GM12878 (cell line): ENCODE measurements around the gene MAPKAP1. TPM values are rescaled to one million over a fixed set of nuclear protein-coding genes. Genes with fewer than 3 reads are reported as not detected.

Source experiments
- ATAC-seq: fragments of 200-7000 bp; cut with Tn5 transposase; 3 replicates; pipeline ENCODE4 v1.9.1; 2020; ENCODE audit warnings: mild to moderate bottlenecking, moderate library complexity
- BruUV-seq: library from RNA; stranded (reverse); fragments of 400-500 nt; replicated peaks from 2 replicates; lab custom pipeline; 2021; lab: Mats Ljungman, UMichigan
- CTCF ChIA-PET: fragments of 300-600 bp; sonication (Branson Sonifier 250); formaldehyde crosslinking; extraction: SDS; loops from one replicate; lab custom pipeline; 2021; ENCODE audit warnings: inconsistent platforms; lab: Yijun Ruan, JAX
- POLR2A ChIA-PET: fragments of 350-600 bp; formaldehyde crosslinking; extraction: SDS; loops from one replicate; lab custom pipeline; 2021; ENCODE audit warnings: inconsistent platforms; lab: Charles Lee
- RAD21 ChIA-PET: fragments of 300-600 bp; sonication (Branson Sonifier 250); formaldehyde crosslinking; loops from one replicate; lab custom pipeline; 2023; ENCODE audit warnings: antibody characterized with exemption; ENCODE audit not compliant: unreplicated experiment; lab: Charles Lee
- SMC1A ChIA-PET: fragments of 300-600 bp; sonication (Branson Sonifier 250); formaldehyde crosslinking; loops from one replicate; lab custom pipeline; 2023; ENCODE audit not compliant: unreplicated experiment, uncharacterized antibody; lab: Charles Lee
- DNase-seq: peaks from one replicate; pipeline ENCODE4 v3.0.0-alpha.2; 2011; ENCODE audit warnings: low read depth, low spot score
- FAIRE-seq: peaks from 3 replicates; lab custom pipeline; 2011; peaks lifted over from hg19 to GRCh38; lab: Jason Lieb, UNC
- H2AFZ ChIP-seq: 2 replicates; pipeline ENCODE4 v1.6.0; 2011; ENCODE audit warnings: low read depth, low read length, control low read depth; ENCODE audit not compliant: control insufficient read depth
- H3K27ac ChIP-seq: 2 replicates; pipeline ENCODE4 v1.5.1; 2011; ENCODE audit warnings: control low read depth; ENCODE audit not compliant: control insufficient read depth, insufficient read depth
- H3K27me3 ChIP-seq, 2 experiments: replicated peaks in 1 of 2; 2 replicates each; pipeline versions ENCODE4 v1.6.0 to v1.6.1; 2011; ENCODE audit warnings: low read length in 1 of 2; ENCODE audit not compliant: control insufficient read depth in 2 of 2, insufficient read depth in 2 of 2
- H3K36me3 ChIP-seq, 2 experiments: 2 replicates each; pipeline ENCODE4 v1.5.1; 2011; ENCODE audit warnings: low read length in 1 of 2; ENCODE audit not compliant: control insufficient read depth in 2 of 2, insufficient read depth in 2 of 2
- H3K4me1 ChIP-seq: 2 replicates; pipeline ENCODE4 v1.6.1; 2011; ENCODE audit warnings: mild to moderate bottlenecking, low read length, moderate library complexity, mixed read lengths; ENCODE audit not compliant: control insufficient read depth, insufficient read depth
- H3K4me2 ChIP-seq: 2 replicates; pipeline ENCODE4 v1.6.0; 2011; ENCODE audit warnings: control low read depth; ENCODE audit not compliant: control insufficient read depth, insufficient read depth
- H3K4me3 ChIP-seq: fragments of 200-600 bp; sonication (generic); 2 replicates; pipeline ENCODE4 v1.5.1; 2016
- H3K79me2 ChIP-seq: 2 replicates; pipeline ENCODE4 v1.6.0; 2011; ENCODE audit warnings: low read length; ENCODE audit not compliant: control insufficient read depth, insufficient read depth
- H3K9ac ChIP-seq: 2 replicates; pipeline ENCODE4 v1.8.0; 2011; ENCODE audit warnings: low read length, control low read depth, mixed read lengths; ENCODE audit not compliant: control insufficient read depth, insufficient read depth
- H3K9me3 ChIP-seq: replicated peaks from 3 replicates; pipeline ENCODE4 v1.5.1; 2011; ENCODE audit warnings: mild to moderate bottlenecking, low read length; ENCODE audit not compliant: control insufficient read depth, insufficient read depth
- H4K20me1 ChIP-seq: 2 replicates; pipeline ENCODE4 v1.6.0; 2011; ENCODE audit not compliant: control insufficient read depth, insufficient read depth
- ASH2L ChIP-seq: fragments of 300-600, 200-600 bp; sonication (generic); IDR thresholded peaks from 2 replicates; pipeline ENCODE4 v1.6.1; 2017; ENCODE audit warnings: low read depth, mild to moderate bottlenecking, borderline replicate concordance
- BMI1 ChIP-seq: fragments of 450-650 bp; IDR thresholded peaks from 2 replicates; pipeline ENCODE4 v1.6.1; 2016; ENCODE audit warnings: mild to moderate bottlenecking, moderate library complexity, borderline replicate concordance
- BRCA1 ChIP-seq: IDR thresholded peaks from 2 replicates; pipeline ENCODE4 v1.6.1; 2011; ENCODE audit warnings: low read depth, low read length, improper control_type of control experiment
- EED ChIP-seq: sonication (generic); IDR thresholded peaks from 2 replicates; pipeline ENCODE4 v1.6.1; 2016; ENCODE audit warnings: antibody characterized with exemption, low read depth
- ESRRA ChIP-seq: IDR thresholded peaks from 2 replicates; pipeline ENCODE4 v1.6.1; 2012; ENCODE audit warnings: mild to moderate bottlenecking, low read length, improper control_type of control experiment
- FOXK2 ChIP-seq: fragments of 450-650 bp; IDR thresholded peaks from 2 replicates; pipeline ENCODE4 v1.6.1; 2017; ENCODE audit warnings: mild to moderate bottlenecking, moderate library complexity
- HDAC2 ChIP-seq: fragments of 200-600 bp; sonication (generic); IDR thresholded peaks from 2 replicates; pipeline ENCODE4 v1.6.1; 2017
- NFIC ChIP-seq: IDR thresholded peaks from 2 replicates; pipeline ENCODE4 v1.6.1; 2012; ENCODE audit warnings: low read depth, mild to moderate bottlenecking, inconsistent platforms, low read length, moderate library complexity
- RBBP5 ChIP-seq: fragments of 200-600 bp; sonication (generic); conservative IDR thresholded peaks from 2 replicates; pipeline ENCODE4 v1.6.1; 2016
- YY1 ChIP-seq: IDR thresholded peaks from 2 replicates; pipeline ENCODE4 v1.6.1; 2011; ENCODE audit warnings: low read depth, mild to moderate bottlenecking, low read length
- ZNF207 ChIP-seq: fragments of 450-650 bp; IDR thresholded peaks from 2 replicates; pipeline ENCODE4 v1.6.1; 2014; ENCODE audit warnings: antibody characterized with exemption, mild to moderate bottlenecking, borderline replicate concordance
- ZNF274 ChIP-seq: IDR thresholded peaks from one replicate; pipeline ENCODE4 v1.8.0; 2011; ENCODE audit not compliant: insufficient read length, insufficient read depth
- ZNF622 ChIP-seq: fragments of 450-650 bp; IDR thresholded peaks from 2 replicates; pipeline ENCODE4 v1.6.1; 2017; ENCODE audit warnings: mild to moderate bottlenecking, inconsistent platforms
- WGBS: methylation state at CpG from one replicate; pipeline ENCODE4 v1.1.6; 2016; ENCODE audit warnings: low lambda C conversion rate; ENCODE audit not compliant: insufficient replicate concordance, insufficient coverage; ENCODE audit errors: missing lambda C conversion rate; 5-methylcytosine and 5-hydroxymethylcytosine counted together
- in situ Hi-C: fragments of 300-500 bp; cut with MboI; formaldehyde crosslinking; loops from 9 replicates; pipeline ENCODE4 v1.14.3; 2018; ENCODE audit warnings: mixed read lengths
- intact Hi-C: fragments of 100-400 bp; cut with micrococcal nuclease; formaldehyde crosslinking; loops from one replicate; pipeline ENCODE4 v1.14.2; 2022; ENCODE audit not compliant: unreplicated experiment
- polyA plus RNA-seq, 11 experiments: library from polyadenylated mRNA; depleted of rRNA in 4 of 11; unstranded in 6 of 11; stranded (reverse) in 5 of 11; fragments of >200 nt; fragmentation: Nextera tagmentation in 4 of 11; fragmentation: Illumina TruSeq in 1 of 11; extraction: Ambion mirVana in 4 of 11; extraction: Trizol in 1 of 11; gene quantifications; 1 replicate in 1 of 11; 2 replicates in 10 of 11; pipeline versions ENCODE4 v1.2.1 to v1.2.3, GENCODE V29; 2011 to 2016; ENCODE audit warnings: inconsistent platforms in 2 of 11, missing spikeins in 2 of 11, low read depth in 1 of 11
- total RNA-seq, 4 experiments: library from RNA; depleted of rRNA in 3 of 4; stranded (reverse); fragments of >200 nt in 3 of 4; fragmentation: Illumina TruSeq in 1 of 4; extraction: Trizol in 1 of 4; gene quantifications; 2 replicates each; pipeline versions ENCODE4 v1.2.1 to v1.2.3, GENCODE V29; 2013 to 2021
- TF ChIP-seq, protein P1 (sequence below): fragments of 450-650 bp; conservative IDR thresholded peaks from 2 replicates; pipeline ENCODE4 v1.6.1; 2017; ENCODE audit warnings: mild to moderate bottlenecking, moderate library complexity
- TF ChIP-seq, protein P2 (sequence below): fragments of 450-650 bp; IDR thresholded peaks from 2 replicates; pipeline ENCODE4 v1.6.1; 2016; ENCODE audit warnings: mild to moderate bottlenecking, moderate library complexity, borderline replicate concordance
- TF ChIP-seq, protein P3 (sequence below), 3 experiments: IDR thresholded peaks in 2 of 3; conservative IDR thresholded peaks in 1 of 3; 2 replicates each; pipeline ENCODE4 v1.5.1; 2011; ENCODE audit warnings: low read depth in 3 of 3, low read length in 3 of 3, mild to moderate bottlenecking in 3 of 3, control low read depth in 2 of 3, moderate library complexity in 2 of 3, inconsistent platforms in 1 of 3, mixed read lengths in 1 of 3; ENCODE audit not compliant: control insufficient read depth in 2 of 3, insufficient read depth in 1 of 3; ENCODE audit errors: extremely low read depth in 1 of 3

MAPKAP1 gene
- total and polyA plus RNA-seq, 10 of the 15 experiments (the other 5 are each of a cell fraction or from before 2014, with no cell fraction given): 5.1 to 188 (median 105) TPM

DNA sequence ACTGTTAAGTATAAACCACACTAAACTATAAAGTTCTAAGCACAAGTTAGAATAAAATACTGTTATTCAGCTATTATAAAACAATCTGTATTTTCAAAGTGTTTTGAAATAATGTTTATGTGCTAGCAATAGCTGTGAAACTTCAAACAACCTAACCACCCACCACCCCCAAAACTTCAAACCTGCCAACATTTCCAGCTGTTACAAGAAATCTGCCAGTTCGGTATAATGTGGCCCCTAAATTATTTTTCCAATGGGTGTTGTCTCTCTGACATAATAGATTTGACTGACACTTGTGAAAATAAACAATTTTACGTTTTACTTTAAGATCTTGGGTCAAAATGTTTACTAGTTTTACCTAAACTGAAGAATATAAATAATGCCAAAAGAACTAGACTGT is 24.7 kb downstream of the MAPKAP1 start:
- Histone ChIP-seq H3K27me3 (no peaks in the 10 kb centered on the region), H3K9ac (no peak overlapping the region), H4K20me1 (no peaks in the 10 kb centered on the region), H3K79me2 (peaks cover 71% of the 10 kb centered on the region), H3K9me3 (no peaks in the 10 kb centered on the region; the same call in 2 of the 3 replicates), H3K4me3 (no peak overlapping the region), H3K27ac (no peak overlapping the region), H3K36me3 (peaks cover 0 to 2% of the 10 kb centered on the region in 2 experiments; a peak in 3 of 4 replicates), H3K4me1 (peaks cover 19% of the 10 kb centered on the region; the same call in 1 of the 2 replicates), H3K4me2 (no peak overlapping the region), H2AFZ (no peak overlapping the region)
- no peak for FAIRE-seq
- ChIA-PET POLR2A (interaction anchor here (0.8 kb wide), 1 partner anchor 10 kb away, joined by 4 read pairs; no protein-coding TSS in a partner anchor), CTCF (interaction anchor here (0.8 to 3.5 kb wide), 6 partner anchors 9 to 125 kb away, joined by 3 to 11 read pairs (median 7); no protein-coding TSS in a partner anchor), RAD21 (interaction anchor here (0.7 to 3.1 kb wide), 5 partner anchors 15 to 68 kb away, joined by 3 to 22 read pairs (median 6); no protein-coding TSS in a partner anchor), SMC1A (interaction anchor here (1.1 to 5.2 kb wide), 8 partner anchors 10 to 147 kb away, joined by 3 to 40 read pairs (median 4); partner anchors contain the start of gene MAPKAP1)
- WGBS: 96% methylated on average over 2 of the region's 2 CpGs
- BruUV-seq: no TSS peak
- intact Hi-C loops (no loop called here), in situ Hi-C loops (no loop called here)
- DNase-seq: no peak
- no peak for ATAC-seq
- TF ChIP-seq, protein P1, sequence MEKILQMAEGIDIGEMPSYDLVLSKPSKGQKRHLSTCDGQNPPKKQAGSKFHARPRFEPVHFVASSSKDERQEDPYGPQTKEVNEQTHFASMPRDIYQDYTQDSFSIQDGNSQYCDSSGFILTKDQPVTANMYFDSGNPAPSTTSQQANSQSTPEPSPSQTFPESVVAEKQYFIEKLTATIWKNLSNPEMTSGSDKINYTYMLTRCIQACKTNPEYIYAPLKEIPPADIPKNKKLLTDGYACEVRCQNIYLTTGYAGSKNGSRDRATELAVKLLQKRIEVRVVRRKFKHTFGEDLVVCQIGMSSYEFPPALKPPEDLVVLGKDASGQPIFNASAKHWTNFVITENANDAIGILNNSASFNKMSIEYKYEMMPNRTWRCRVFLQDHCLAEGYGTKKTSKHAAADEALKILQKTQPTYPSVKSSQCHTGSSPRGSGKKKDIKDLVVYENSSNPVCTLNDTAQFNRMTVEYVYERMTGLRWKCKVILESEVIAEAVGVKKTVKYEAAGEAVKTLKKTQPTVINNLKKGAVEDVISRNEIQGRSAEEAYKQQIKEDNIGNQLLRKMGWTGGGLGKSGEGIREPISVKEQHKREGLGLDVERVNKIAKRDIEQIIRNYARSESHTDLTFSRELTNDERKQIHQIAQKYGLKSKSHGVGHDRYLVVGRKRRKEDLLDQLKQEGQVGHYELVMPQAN: no peak
- TF ChIP-seq EED: no peak
- TF ChIP-seq HDAC2: no peak
- no peak for TF ChIP-seq ZNF274
- no peak for TF ChIP-seq FOXK2
- TF ChIP-seq ZNF207: no peak
- no peak for TF ChIP-seq YY1
- TF ChIP-seq, protein P2, sequence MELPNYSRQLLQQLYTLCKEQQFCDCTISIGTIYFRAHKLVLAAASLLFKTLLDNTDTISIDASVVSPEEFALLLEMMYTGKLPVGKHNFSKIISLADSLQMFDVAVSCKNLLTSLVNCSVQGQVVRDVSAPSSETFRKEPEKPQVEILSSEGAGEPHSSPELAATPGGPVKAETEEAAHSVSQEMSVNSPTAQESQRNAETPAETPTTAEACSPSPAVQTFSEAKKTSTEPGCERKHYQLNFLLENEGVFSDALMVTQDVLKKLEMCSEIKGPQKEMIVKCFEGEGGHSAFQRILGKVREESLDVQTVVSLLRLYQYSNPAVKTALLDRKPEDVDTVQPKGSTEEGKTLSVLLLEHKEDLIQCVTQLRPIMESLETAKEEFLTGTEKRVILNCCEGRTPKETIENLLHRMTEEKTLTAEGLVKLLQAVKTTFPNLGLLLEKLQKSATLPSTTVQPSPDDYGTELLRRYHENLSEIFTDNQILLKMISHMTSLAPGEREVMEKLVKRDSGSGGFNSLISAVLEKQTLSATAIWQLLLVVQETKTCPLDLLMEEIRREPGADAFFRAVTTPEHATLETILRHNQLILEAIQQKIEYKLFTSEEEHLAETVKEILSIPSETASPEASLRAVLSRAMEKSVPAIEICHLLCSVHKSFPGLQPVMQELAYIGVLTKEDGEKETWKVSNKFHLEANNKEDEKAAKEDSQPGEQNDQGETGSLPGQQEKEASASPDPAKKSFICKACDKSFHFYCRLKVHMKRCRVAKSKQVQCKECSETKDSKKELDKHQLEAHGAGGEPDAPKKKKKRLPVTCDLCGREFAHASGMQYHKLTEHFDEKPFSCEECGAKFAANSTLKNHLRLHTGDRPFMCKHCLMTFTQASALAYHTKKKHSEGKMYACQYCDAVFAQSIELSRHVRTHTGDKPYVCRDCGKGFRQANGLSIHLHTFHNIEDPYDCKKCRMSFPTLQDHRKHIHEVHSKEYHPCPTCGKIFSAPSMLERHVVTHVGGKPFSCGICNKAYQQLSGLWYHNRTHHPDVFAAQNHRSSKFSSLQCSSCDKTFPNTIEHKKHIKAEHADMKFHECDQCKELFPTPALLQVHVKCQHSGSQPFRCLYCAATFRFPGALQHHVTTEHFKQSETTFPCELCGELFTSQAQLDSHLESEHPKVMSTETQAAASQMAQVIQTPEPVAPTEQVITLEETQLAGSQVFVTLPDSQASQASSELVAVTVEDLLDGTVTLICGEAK: no peak
- TF ChIP-seq ESRRA: no peak
- TF ChIP-seq ZNF622: no peak
- TF ChIP-seq BMI1: no peak
- TF ChIP-seq NFIC: no peak
- no peak for TF ChIP-seq BRCA1
- no peak for TF ChIP-seq RBBP5
- TF ChIP-seq ASH2L: no peak
- TF ChIP-seq, protein P3, sequence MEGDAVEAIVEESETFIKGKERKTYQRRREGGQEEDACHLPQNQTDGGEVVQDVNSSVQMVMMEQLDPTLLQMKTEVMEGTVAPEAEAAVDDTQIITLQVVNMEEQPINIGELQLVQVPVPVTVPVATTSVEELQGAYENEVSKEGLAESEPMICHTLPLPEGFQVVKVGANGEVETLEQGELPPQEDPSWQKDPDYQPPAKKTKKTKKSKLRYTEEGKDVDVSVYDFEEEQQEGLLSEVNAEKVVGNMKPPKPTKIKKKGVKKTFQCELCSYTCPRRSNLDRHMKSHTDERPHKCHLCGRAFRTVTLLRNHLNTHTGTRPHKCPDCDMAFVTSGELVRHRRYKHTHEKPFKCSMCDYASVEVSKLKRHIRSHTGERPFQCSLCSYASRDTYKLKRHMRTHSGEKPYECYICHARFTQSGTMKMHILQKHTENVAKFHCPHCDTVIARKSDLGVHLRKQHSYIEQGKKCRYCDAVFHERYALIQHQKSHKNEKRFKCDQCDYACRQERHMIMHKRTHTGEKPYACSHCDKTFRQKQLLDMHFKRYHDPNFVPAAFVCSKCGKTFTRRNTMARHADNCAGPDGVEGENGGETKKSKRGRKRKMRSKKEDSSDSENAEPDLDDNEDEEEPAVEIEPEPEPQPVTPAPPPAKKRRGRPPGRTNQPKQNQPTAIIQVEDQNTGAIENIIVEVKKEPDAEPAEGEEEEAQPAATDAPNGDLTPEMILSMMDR (IDR thresholded peaks at IDR 0.05 in 2 of 3, conservative IDR thresholded peaks at IDR 0.05 in 1 of 3; ENCODE audit: control insufficient read depth in 2 of 3, extremely low read depth in 1 of 3, insufficient read depth in 1 of 3, low read depth in 3 of 3, low read length in 3 of 3): no peak
